WTC11 (cell line): ENCODE results near the gene SVIP. TPM values are rescaled to one million over a fixed set of nuclear protein-coding genes. Genes with fewer than 3 reads are reported as not detected.

Experiments
- ATAC-seq: fragments of 200-7000 bp; cut with Tn5 transposase; 2 replicates; pipeline ENCODE4 v1.10.0; 2021; ENCODE audit warnings: mild to moderate bottlenecking, moderate library complexity
- CTCF ChIA-PET: fragments of 300-600 bp; sonication (Branson Sonifier 250); formaldehyde crosslinking; loops from one replicate; lab custom pipeline; 2021; ENCODE audit warnings: antibody characterized with exemption; lab: Charles Lee
- POLR2A ChIA-PET: fragments of 350-600 bp; sonication (Branson Sonifier 250); formaldehyde crosslinking; loops from one replicate; lab custom pipeline; 2021; ENCODE audit warnings: antibody characterized with exemption; lab: Charles Lee
- DNase-seq: peaks from one replicate; pipeline ENCODE4 v3.0.0; 2021; ENCODE audit warnings: low spot score
- H3K27ac Mint-ChIP-seq: 2 replicates; pipeline ENCODE4 v1.8.0; 2021; ENCODE audit warnings: mixed read lengths
- H3K27me3 Mint-ChIP-seq: 2 replicates; pipeline ENCODE4 v1.8.0; 2021; ENCODE audit warnings: low read depth, mild to moderate bottlenecking, moderate library complexity, mixed read lengths
- H3K36me3 Mint-ChIP-seq: 2 replicates; pipeline ENCODE4 v1.8.0; 2021; ENCODE audit warnings: mixed read lengths
- H3K4me1 Mint-ChIP-seq: 2 replicates; pipeline ENCODE4 v1.8.0; 2022; ENCODE audit warnings: mixed read lengths
- H3K4me3 Mint-ChIP-seq: 2 replicates; pipeline ENCODE4 v1.8.0; 2021; ENCODE audit warnings: mild to moderate bottlenecking, moderate library complexity, mixed read lengths
- H3K9me3 Mint-ChIP-seq: 2 replicates; pipeline ENCODE4 v1.8.0; 2021; ENCODE audit warnings: mixed read lengths
- ATF1 ChIP-seq: sonication (generic); formaldehyde crosslinking; IDR thresholded peaks from 2 replicates; pipeline ENCODE4 v1.8.1; 2023; ENCODE audit warnings: mild to moderate bottlenecking, moderate library complexity, missing genetic modification reagents
- ATF6 ChIP-seq: sonication (generic); formaldehyde crosslinking; IDR thresholded peaks from 2 replicates; pipeline ENCODE4 v1.8.1; 2023; ENCODE audit warnings: mild to moderate bottlenecking, missing genetic modification reagents
- CREB1 ChIP-seq: sonication (generic); formaldehyde crosslinking; IDR thresholded peaks from 2 replicates; pipeline ENCODE4 v1.8.0; 2023; ENCODE audit warnings: mild to moderate bottlenecking, missing genetic modification reagents
- E2F4 ChIP-seq: sonication (generic); formaldehyde crosslinking; IDR thresholded peaks from 2 replicates; pipeline ENCODE4 v1.8.1; 2022; ENCODE audit warnings: low read depth, mild to moderate bottlenecking, moderate library complexity, missing genetic modification reagents, borderline replicate concordance
- ETV6 ChIP-seq: sonication (generic); formaldehyde crosslinking; IDR thresholded peaks from 2 replicates; pipeline ENCODE4 v1.8.1; 2022; ENCODE audit warnings: mild to moderate bottlenecking, missing genetic modification reagents
- NFYB ChIP-seq: sonication (generic); formaldehyde crosslinking; conservative IDR thresholded peaks from 2 replicates; pipeline ENCODE4 v1.8.0; 2022; ENCODE audit warnings: low read depth, missing genetic modification reagents
- PRDM15 ChIP-seq: sonication (generic); formaldehyde crosslinking; IDR thresholded peaks from 2 replicates; pipeline ENCODE4 v1.8.0; 2022; ENCODE audit warnings: missing genetic modification reagents
- SMAD4 ChIP-seq: sonication (generic); formaldehyde crosslinking; IDR thresholded peaks from 2 replicates; pipeline ENCODE4 v1.8.0; 2022; ENCODE audit warnings: mild to moderate bottlenecking, missing genetic modification reagents
- SP1 ChIP-seq: sonication (generic); formaldehyde crosslinking; conservative IDR thresholded peaks from 2 replicates; pipeline ENCODE4 v1.8.1; 2022; ENCODE audit warnings: missing genetic modification reagents
- ZNF232 ChIP-seq: sonication (generic); formaldehyde crosslinking; IDR thresholded peaks from 2 replicates; pipeline ENCODE4 v1.8.0; 2022; ENCODE audit warnings: mild to moderate bottlenecking, missing genetic modification reagents
- ZNF263 ChIP-seq: sonication (generic); formaldehyde crosslinking; IDR thresholded peaks from 2 replicates; pipeline ENCODE4 v1.8.1; 2022; ENCODE audit warnings: low read depth, mild to moderate bottlenecking, moderate library complexity, missing genetic modification reagents
- ZNF512 ChIP-seq: sonication (generic); formaldehyde crosslinking; IDR thresholded peaks from 2 replicates; pipeline ENCODE4 v1.8.1; 2022; ENCODE audit warnings: missing genetic modification reagents, borderline replicate concordance
- ZNF532 ChIP-seq: fragments of 250-450 bp; sonication (Bioruptor Pico); IDR thresholded peaks from 2 replicates; pipeline ENCODE4 v1.9.0; 2021; ENCODE audit warnings: mild to moderate bottlenecking, borderline replicate concordance
- ZNF671 ChIP-seq: fragments of 250-450 bp; sonication (Bioruptor Pico); IDR thresholded peaks from 2 replicates; pipeline ENCODE4 v1.8.0; 2021; ENCODE audit warnings: mild to moderate bottlenecking
- total RNA-seq: library from RNA; stranded (reverse); gene quantifications from 3 replicates; pipeline ENCODE4 v1.2.3, GENCODE V29; 2021

The SVIP gene
- total RNA-seq, 1 experiment from 2014 or later, result 9.1 TPM

GRCh38 chr11:22798901-22799300 lies 30.7 kb downstream of the SVIP start (continued):
- no peak for TF ChIP-seq ZNF671 (CRISPR knock-in tag)
- no peak for TF ChIP-seq ZNF232 (CRISPR knock-in tag)
- no peak for TF ChIP-seq SMAD4
- TF ChIP-seq ATF1 (CRISPR knock-in tag), result no peak
- TF ChIP-seq ZNF532 (CRISPR knock-in tag), result no peak
- TF ChIP-seq CREB1, result no peak
- TF ChIP-seq SP1 (CRISPR knock-in tag), result no peak
- no peak for TF ChIP-seq ZNF263 (CRISPR knock-in tag)
- TF ChIP-seq ETV6 (CRISPR knock-in tag), result no peak
- TF ChIP-seq ATF6 (CRISPR knock-in tag), result no peak
- no peak for TF ChIP-seq E2F4 (CRISPR knock-in tag)

GRCh38 chr11:22797047-22797446 lies 32.6 kb downstream of the SVIP start:
- H3K27me3 Mint-ChIP-seq, result no peaks in the 10 kb centered on the region
- no peak for TF ChIP-seq ZNF512
- TF ChIP-seq ZNF671 (CRISPR knock-in tag), result no peak
- TF ChIP-seq, all 79 proteins: peak for 0
- H3K4me1 Mint-ChIP-seq, result peaks cover 5% of the 10 kb centered on the region
- no peak overlapping the region for H3K4me3 Mint-ChIP-seq
- no peak overlapping the region for H3K27ac Mint-ChIP-seq
- CTCF ChIA-PET, result no interaction called here
- ATAC-seq, result no peak
- H3K36me3 Mint-ChIP-seq, result no peaks in the 10 kb centered on the region
- POLR2A ChIA-PET, result no interaction called here
- DNase-seq, result no peak
- H3K9me3 Mint-ChIP-seq, result no peaks in the 10 kb centered on the region

- peaks cover 5% of the 10 kb centered on the region for H3K4me1 Mint-ChIP-seq
- H3K9me3 Mint-ChIP-seq, result no peaks in the 10 kb centered on the region
- POLR2A ChIA-PET, result no interaction called here
- DNase-seq (no peak), ATAC-seq (no peak)
- no peaks in the 10 kb centered on the region for H3K27me3 Mint-ChIP-seq
- no peak overlapping the region for H3K4me3 Mint-ChIP-seq
- no peaks in the 10 kb centered on the region for H3K36me3 Mint-ChIP-seq
- no peak overlapping the region for H3K27ac Mint-ChIP-seq
- CTCF ChIA-PET, result no interaction called here
- no peak for TF ChIP-seq NFYB (CRISPR knock-in tag)
- TF ChIP-seq ZNF532 (CRISPR knock-in tag), result no peak
- TF ChIP-seq E2F4 (CRISPR knock-in tag), result no peak
- no peak for TF ChIP-seq PRDM15 (CRISPR knock-in tag)
Observed at GRCh38 chr11:22795914-22796313, 33.7 kb downstream of the SVIP start.
